GM12878 (cell line): ENCODE data around the gene SPX. TPM values are rescaled to one million over a fixed set of nuclear protein-coding genes. Genes with fewer than 3 reads are reported as not detected.

Experiments used
- ATAC-seq: fragments of 200-7000 bp; cut with Tn5 transposase; 3 replicates; pipeline ENCODE4 v1.9.1; 2020; ENCODE audit warnings: mild to moderate bottlenecking, moderate library complexity
- BruUV-seq: library from RNA; stranded (reverse); fragments of 400-500 nt; replicated peaks from 2 replicates; lab custom pipeline; 2021; lab: Mats Ljungman, UMichigan
- CTCF ChIA-PET: fragments of 300-600 bp; sonication (Branson Sonifier 250); formaldehyde crosslinking; extraction: SDS; loops from one replicate; lab custom pipeline; 2021; ENCODE audit warnings: inconsistent platforms; lab: Yijun Ruan, JAX
- POLR2A ChIA-PET: fragments of 350-600 bp; formaldehyde crosslinking; extraction: SDS; loops from one replicate; lab custom pipeline; 2021; ENCODE audit warnings: inconsistent platforms; lab: Charles Lee
- RAD21 ChIA-PET: fragments of 300-600 bp; sonication (Branson Sonifier 250); formaldehyde crosslinking; loops from one replicate; lab custom pipeline; 2023; ENCODE audit warnings: antibody characterized with exemption; ENCODE audit not compliant: unreplicated experiment; lab: Charles Lee
- SMC1A ChIA-PET: fragments of 300-600 bp; sonication (Branson Sonifier 250); formaldehyde crosslinking; loops from one replicate; lab custom pipeline; 2023; ENCODE audit not compliant: unreplicated experiment, uncharacterized antibody; lab: Charles Lee
- DNase-seq: peaks from one replicate; pipeline ENCODE4 v3.0.0-alpha.2; 2011; ENCODE audit warnings: low read depth, low spot score
- FAIRE-seq: peaks from 3 replicates; lab custom pipeline; 2011; peaks lifted over from hg19 to GRCh38; lab: Jason Lieb, UNC
- H2AFZ ChIP-seq: 2 replicates; pipeline ENCODE4 v1.6.0; 2011; ENCODE audit warnings: low read depth, low read length, control low read depth; ENCODE audit not compliant: control insufficient read depth
- H3K27ac ChIP-seq: 2 replicates; pipeline ENCODE4 v1.5.1; 2011; ENCODE audit warnings: control low read depth; ENCODE audit not compliant: control insufficient read depth, insufficient read depth
- H3K27me3 ChIP-seq, 2 experiments: replicated peaks in 1 of 2; 2 replicates each; pipeline versions ENCODE4 v1.6.0 to v1.6.1; 2011; ENCODE audit warnings: low read length in 1 of 2; ENCODE audit not compliant: control insufficient read depth in 2 of 2, insufficient read depth in 2 of 2
- H3K36me3 ChIP-seq, 2 experiments: 2 replicates each; pipeline ENCODE4 v1.5.1; 2011; ENCODE audit warnings: low read length in 1 of 2; ENCODE audit not compliant: control insufficient read depth in 2 of 2, insufficient read depth in 2 of 2
- H3K4me1 ChIP-seq: 2 replicates; pipeline ENCODE4 v1.6.1; 2011; ENCODE audit warnings: mild to moderate bottlenecking, low read length, moderate library complexity, mixed read lengths; ENCODE audit not compliant: control insufficient read depth, insufficient read depth
- H3K4me2 ChIP-seq: 2 replicates; pipeline ENCODE4 v1.6.0; 2011; ENCODE audit warnings: control low read depth; ENCODE audit not compliant: control insufficient read depth, insufficient read depth
- H3K4me3 ChIP-seq: fragments of 200-600 bp; sonication (generic); 2 replicates; pipeline ENCODE4 v1.5.1; 2016
- H3K79me2 ChIP-seq: 2 replicates; pipeline ENCODE4 v1.6.0; 2011; ENCODE audit warnings: low read length; ENCODE audit not compliant: control insufficient read depth, insufficient read depth
- H3K9ac ChIP-seq: 2 replicates; pipeline ENCODE4 v1.8.0; 2011; ENCODE audit warnings: low read length, control low read depth, mixed read lengths; ENCODE audit not compliant: control insufficient read depth, insufficient read depth
- H3K9me3 ChIP-seq: replicated peaks from 3 replicates; pipeline ENCODE4 v1.5.1; 2011; ENCODE audit warnings: mild to moderate bottlenecking, low read length; ENCODE audit not compliant: control insufficient read depth, insufficient read depth
- H4K20me1 ChIP-seq: 2 replicates; pipeline ENCODE4 v1.6.0; 2011; ENCODE audit not compliant: control insufficient read depth, insufficient read depth
- CBFB ChIP-seq: IDR thresholded peaks from 2 replicates; pipeline ENCODE4 v1.6.1; 2016; ENCODE audit warnings: antibody characterized with exemption, low read depth
- CREM ChIP-seq: IDR thresholded peaks from 2 replicates; pipeline ENCODE4 v1.6.1; 2014; ENCODE audit warnings: antibody characterized with exemption, low read depth
- EED ChIP-seq: sonication (generic); IDR thresholded peaks from 2 replicates; pipeline ENCODE4 v1.6.1; 2016; ENCODE audit warnings: antibody characterized with exemption, low read depth
- HDAC6 ChIP-seq: fragments of 200-600 bp; sonication (generic); IDR thresholded peaks from one replicate; pipeline ENCODE4 v1.8.0; 2017; ENCODE audit warnings: antibody characterized with exemption; ENCODE audit not compliant: unreplicated experiment
- KAT2A ChIP-seq: conservative IDR thresholded peaks from 2 replicates; pipeline ENCODE4 v1.6.1; 2011; ENCODE audit warnings: low read depth, low read length; ENCODE audit not compliant: control insufficient read depth
- MEF2B ChIP-seq: fragments of 450-650 bp; IDR thresholded peaks from 2 replicates; pipeline ENCODE4 v1.6.1; 2018; ENCODE audit warnings: mild to moderate bottlenecking, moderate library complexity; ENCODE audit not compliant: partially characterized antibody, poor library complexity, severe bottlenecking
- MXI1 ChIP-seq: fragments of 150-350 bp; IDR thresholded peaks from 2 replicates; pipeline ENCODE4 v1.6.1; 2011; ENCODE audit warnings: low read depth, mild to moderate bottlenecking, inconsistent platforms, low read length, improper control_type of control experiment
- NFXL1 ChIP-seq: fragments of 450-650 bp; IDR thresholded peaks from 2 replicates; pipeline ENCODE4 v1.6.1; 2017; ENCODE audit warnings: antibody characterized with exemption, mild to moderate bottlenecking, borderline replicate concordance
- NR2C1 ChIP-seq: fragments of 450-650 bp; IDR thresholded peaks from 2 replicates; pipeline ENCODE4 v1.6.1; 2017; ENCODE audit warnings: antibody characterized with exemption, mild to moderate bottlenecking, moderate library complexity
- RELA ChIP-seq: fragments of 450-650 bp; IDR thresholded peaks from 2 replicates; pipeline ENCODE4 v1.8.0; 2014; ENCODE audit warnings: borderline replicate concordance; ENCODE audit not compliant: partially characterized antibody
- SREBF2 ChIP-seq: IDR thresholded peaks from 2 replicates; pipeline ENCODE4 v1.6.1; 2012; ENCODE audit warnings: mild to moderate bottlenecking, low read length
- TARDBP ChIP-seq: IDR thresholded peaks from 2 replicates; pipeline ENCODE4 v1.6.1; 2016; ENCODE audit warnings: borderline replicate concordance
- YBX1 ChIP-seq: fragments of 450-650 bp; IDR thresholded peaks from 2 replicates; pipeline ENCODE4 v1.6.1; 2016; ENCODE audit warnings: antibody characterized with exemption
- ZNF622 ChIP-seq: fragments of 450-650 bp; IDR thresholded peaks from 2 replicates; pipeline ENCODE4 v1.6.1; 2017; ENCODE audit warnings: mild to moderate bottlenecking, inconsistent platforms
- ZSCAN29 ChIP-seq: fragments of 450-650 bp; IDR thresholded peaks from 2 replicates; pipeline ENCODE4 v1.6.1; 2017; ENCODE audit warnings: mild to moderate bottlenecking, moderate library complexity
- WGBS: methylation state at CpG from one replicate; pipeline ENCODE4 v1.1.6; 2016; ENCODE audit warnings: low lambda C conversion rate; ENCODE audit not compliant: insufficient replicate concordance, insufficient coverage; ENCODE audit errors: missing lambda C conversion rate; 5-methylcytosine and 5-hydroxymethylcytosine counted together
- in situ Hi-C: fragments of 300-500 bp; cut with MboI; formaldehyde crosslinking; loops from 9 replicates; pipeline ENCODE4 v1.14.3; 2018; ENCODE audit warnings: mixed read lengths
- intact Hi-C: fragments of 100-400 bp; cut with micrococcal nuclease; formaldehyde crosslinking; loops from one replicate; pipeline ENCODE4 v1.14.2; 2022; ENCODE audit not compliant: unreplicated experiment
- polyA plus RNA-seq, 11 experiments: library from polyadenylated mRNA; depleted of rRNA in 4 of 11; unstranded in 6 of 11; stranded (reverse) in 5 of 11; fragments of >200 nt; fragmentation: Nextera tagmentation in 4 of 11; fragmentation: Illumina TruSeq in 1 of 11; extraction: Ambion mirVana in 4 of 11; extraction: Trizol in 1 of 11; gene quantifications; 1 replicate in 1 of 11; 2 replicates in 10 of 11; pipeline versions ENCODE4 v1.2.1 to v1.2.3, GENCODE V29; 2011 to 2016; ENCODE audit warnings: inconsistent platforms in 2 of 11, missing spikeins in 2 of 11, low read depth in 1 of 11
- total RNA-seq, 4 experiments: library from RNA; depleted of rRNA in 3 of 4; stranded (reverse); fragments of >200 nt in 3 of 4; fragmentation: Illumina TruSeq in 1 of 4; extraction: Trizol in 1 of 4; gene quantifications; 2 replicates each; pipeline versions ENCODE4 v1.2.1 to v1.2.3, GENCODE V29; 2013 to 2021
- TF ChIP-seq, protein P1 (sequence below): IDR thresholded peaks from 2 replicates; pipeline ENCODE4 v1.6.1; 2011; ENCODE audit warnings: mild to moderate bottlenecking, low read depth, low read length, moderate library complexity; ENCODE audit not compliant: insufficient replicate concordance
- TF ChIP-seq, protein P2 (sequence below): IDR thresholded peaks from 2 replicates; pipeline ENCODE4 v1.6.1; 2012; ENCODE audit warnings: low read depth, low read length, improper control_type of control experiment

Gene SPX
- total and polyA plus RNA-seq, 10 of the 15 experiments (the other 5 are each of a cell fraction or from before 2014, with no cell fraction given) = 0.05 TPM; not detected in 8

DNA sequence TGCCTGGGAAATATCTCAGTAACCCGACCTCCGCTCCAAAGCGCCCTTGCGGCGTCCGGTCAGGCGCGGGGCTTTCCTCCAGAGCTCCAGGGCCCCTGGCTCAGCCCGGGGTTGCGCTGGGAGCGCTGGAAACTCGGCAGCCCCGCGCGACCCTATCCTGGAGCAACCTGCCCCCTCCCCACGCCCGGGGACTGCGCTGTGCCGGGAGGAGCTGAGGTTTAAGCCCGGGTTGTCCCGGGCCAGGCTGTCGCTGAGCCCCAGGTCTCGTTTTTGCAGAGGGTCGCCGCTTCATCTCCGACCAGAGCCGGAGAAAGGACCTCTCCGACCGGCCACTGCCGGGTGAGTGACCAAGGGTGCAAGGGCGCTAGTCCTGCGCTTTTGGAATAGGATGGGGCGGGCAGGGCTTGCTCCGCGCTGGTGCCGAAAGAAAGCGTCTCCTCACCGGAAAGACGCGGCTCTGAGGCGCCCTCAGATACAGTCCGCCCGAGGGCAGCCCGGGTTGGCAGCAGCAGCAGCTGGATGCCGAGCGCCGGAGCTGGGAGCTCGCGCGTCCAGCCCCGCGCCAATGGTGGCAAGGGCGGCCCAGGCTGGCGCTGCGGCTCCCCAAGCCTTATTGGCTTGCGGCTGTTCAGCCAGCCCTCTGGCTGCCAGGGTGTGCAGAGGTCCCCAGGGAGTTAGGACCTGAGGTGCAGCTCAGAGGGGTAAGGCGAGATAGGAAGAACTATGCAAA is 1.5 kb downstream of the SPX start:
- ChIA-PET CTCF (no interaction called here), POLR2A (no interaction called here), SMC1A (interaction anchor here (0.8 to 1.2 kb wide), 2 partner anchors 17 to 64 kb away, joined by 3 read pairs; no protein-coding TSS in a partner anchor), RAD21 (no interaction called here)
- H3K27me3 ChIP-seq = peaks cover 1 to 8% of the 10 kb centered on the region in 2 experiments; a peak in 3 of 4 replicates
- TF ChIP-seq RELA (no peak), TARDBP (no peak), CBFB (no peak), ZSCAN29 (no peak), EED (no peak), NR2C1 (no peak), NFXL1 (no peak), MEF2B (peak; percentile 85), CREM (no peak), ZNF622 (no peak), SREBF2 (no peak), MXI1 (no peak), KAT2A (no peak), YBX1 (no peak), HDAC6 (peak; percentile 84)
- TF ChIP-seq, protein P1, sequence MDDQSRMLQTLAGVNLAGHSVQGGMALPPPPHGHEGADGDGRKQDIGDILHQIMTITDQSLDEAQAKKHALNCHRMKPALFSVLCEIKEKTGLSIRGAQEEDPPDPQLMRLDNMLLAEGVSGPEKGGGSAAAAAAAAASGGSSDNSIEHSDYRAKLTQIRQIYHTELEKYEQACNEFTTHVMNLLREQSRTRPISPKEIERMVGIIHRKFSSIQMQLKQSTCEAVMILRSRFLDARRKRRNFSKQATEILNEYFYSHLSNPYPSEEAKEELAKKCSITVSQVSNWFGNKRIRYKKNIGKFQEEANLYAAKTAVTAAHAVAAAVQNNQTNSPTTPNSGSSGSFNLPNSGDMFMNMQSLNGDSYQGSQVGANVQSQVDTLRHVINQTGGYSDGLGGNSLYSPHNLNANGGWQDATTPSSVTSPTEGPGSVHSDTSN = no peak
- TF ChIP-seq, protein P2, sequence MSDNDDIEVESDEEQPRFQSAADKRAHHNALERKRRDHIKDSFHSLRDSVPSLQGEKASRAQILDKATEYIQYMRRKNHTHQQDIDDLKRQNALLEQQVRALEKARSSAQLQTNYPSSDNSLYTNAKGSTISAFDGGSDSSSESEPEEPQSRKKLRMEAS = no peak
- under 1% methylated on average over 47 of the region's 57 CpGs for WGBS
- no peaks in the 10 kb centered on the region; the same call in 2 of the 3 replicates for H3K9me3 ChIP-seq
- no TSS peak for BruUV-seq
- in situ Hi-C loops (no loop called here), intact Hi-C loops (no loop called here)
- no peaks in the 10 kb centered on the region for H3K79me2 ChIP-seq
- H3K9ac ChIP-seq = no peak overlapping the region
- DNase-seq (peak; percentile 27), ATAC-seq (peak; percentile 95), FAIRE-seq (no peak)
- peak overlapping the region; percentile 86 for H2AFZ ChIP-seq
- H3K27ac ChIP-seq = no peak overlapping the region
- no peaks in the 10 kb centered on the region for H3K4me1 ChIP-seq
- H4K20me1 ChIP-seq = no peaks in the 10 kb centered on the region
- no peaks in the 10 kb centered on the region for H3K36me3 ChIP-seq
- H3K4me3 ChIP-seq = peak overlapping the region; percentile 71
- peak overlapping the region; percentile 97 for H3K4me2 ChIP-seq
